Epithelial cell of esophagus (primary cell): ENCODE data around the gene KRTAP5-6.
"Not testable (repeated sequence)": the region's sequence is repeated elsewhere in the genome, so short reads cannot be mapped to it uniquely, and the experiment has no call there.

Experiments
- DNase-seq: peaks from one replicate; pipeline ENCODE4 v3.0.0; 2010; ENCODE audit warnings: low read depth
- H3K4me3 ChIP-seq: 2 replicates; pipeline ENCODE4 v1.5.1; 2011; ENCODE audit warnings: mild to moderate bottlenecking, low read length, control low read depth
- CTCF ChIP-seq: IDR thresholded peaks from 2 replicates; pipeline ENCODE4 v1.5.1; 2011; ENCODE audit warnings: low read depth, mild to moderate bottlenecking, low read length, control low read depth, inconsistent platforms; ENCODE audit not compliant: insufficient read depth; ENCODE audit errors: missing control alignments

Gene KRTAP5-6

GRCh38 chr11:1665313-1665712 is 31.7 kb upstream of the KRTAP5-6 start:
- TF ChIP-seq CTCF = no peak
- no peak for DNase-seq
- H3K4me3 ChIP-seq = no peak overlapping the region

GRCh38 chr11:1667121-1667850 is 29.7 kb upstream of the KRTAP5-6 start:
- no peak overlapping the region for H3K4me3 ChIP-seq
- no peak for DNase-seq
- no peak for TF ChIP-seq CTCF

GRCh38 chr11:1667906-1668305 is 29.1 kb upstream of the KRTAP5-6 start:
- no peak for DNase-seq
- no peak overlapping the region for H3K4me3 ChIP-seq
- no peak for TF ChIP-seq CTCF

- H3K4me3 ChIP-seq = no peak overlapping the region
- no peak for DNase-seq
- TF ChIP-seq CTCF = no peak
Measured at GRCh38 chr11:1668911-1669473, 28.0 kb upstream of the KRTAP5-6 start.

- no peak overlapping the region for H3K4me3 ChIP-seq
- DNase-seq = no peak
- no peak for TF ChIP-seq CTCF
Measured at GRCh38 chr11:1669546-1670218, 27.3 kb upstream of the KRTAP5-6 start.

GRCh38 chr11:1670457-1670856 is 26.5 kb upstream of the KRTAP5-6 start:
- H3K4me3 ChIP-seq, DNase-seq: not testable (repeated sequence)

GRCh38 chr11:1670905-1671371 is 26.1 kb upstream of the KRTAP5-6 start:
- no peak for DNase-seq

More at GRCh38 chr11:1670905-1671371, 26.1 kb upstream of the KRTAP5-6 start:
- no peak for TF ChIP-seq CTCF
- no peak overlapping the region for H3K4me3 ChIP-seq
